Naive B cell (primary cell): ENCODE measurements around the gene CDK5RAP3. TPM values are rescaled to one million over a fixed set of nuclear protein-coding genes. Genes with fewer than 3 reads are reported as not detected.
A peak's percentile ranks its signal among the peaks of the same experiment; 100 is the strongest.
"Not testable (repeated sequence)": the region's sequence is repeated elsewhere in the genome, so short reads cannot be mapped to it uniquely, and the experiment has no call there.

Source experiments
- ATAC-seq, 2 donors: fragments of 150-1000 bp; cut with Tn5 transposase; 2 replicates each; pipeline ENCODE4 v1.10.0; 2021; ENCODE audit warnings: low read depth in 2 of 2, mild to moderate bottlenecking in 2 of 2, moderate library complexity in 2 of 2
- DNase-seq: peaks from one replicate; pipeline ENCODE4 v3.0.0; 2022
- H3K27ac Mint-ChIP-seq, 6 donors: one replicate each; pipeline ENCODE4 v1.8.0; 2020 to 2022; ENCODE audit warnings: mild to moderate bottlenecking in 6 of 6, mixed read lengths in 6 of 6, moderate library complexity in 5 of 6, inconsistent platforms in 2 of 6
- H3K27me3 Mint-ChIP-seq, 3 donors: one replicate each; pipeline ENCODE4 v1.8.0; 2021 to 2022; ENCODE audit warnings: mixed read lengths in 3 of 3, mild to moderate bottlenecking in 1 of 3
- H3K36me3 Mint-ChIP-seq, 2 donors: one replicate each; pipeline ENCODE4 v1.8.0; 2020 to 2022; ENCODE audit warnings: mixed read lengths in 2 of 2, inconsistent platforms in 1 of 2, mild to moderate bottlenecking in 1 of 2
- H3K4me1 Mint-ChIP-seq, 3 donors: one replicate each; pipeline ENCODE4 v1.8.0; 2020 to 2022; ENCODE audit warnings: mixed read lengths in 3 of 3, inconsistent platforms in 1 of 3, mild to moderate bottlenecking in 1 of 3, moderate library complexity in 1 of 3
- H3K4me3 Mint-ChIP-seq, 8 donors: one replicate each; pipeline ENCODE4 v1.8.0; 2020 to 2022; ENCODE audit warnings: mild to moderate bottlenecking in 8 of 8, mixed read lengths in 8 of 8, moderate library complexity in 8 of 8, inconsistent platforms in 2 of 8
- H3K9me3 Mint-ChIP-seq, 7 donors: one replicate each; pipeline ENCODE4 v1.8.0; 2020 to 2022; ENCODE audit warnings: mixed read lengths in 7 of 7, mild to moderate bottlenecking in 5 of 7, inconsistent platforms in 2 of 7, moderate library complexity in 1 of 7
- polyA plus RNA-seq, 6 donors: library from polyadenylated mRNA; unstranded; fragments of 300-500 nt; fragmentation: Illumina TruSeq; gene quantifications; one replicate each; pipeline ENCODE4 v1.2.3, GENCODE V29; 2021; ENCODE audit warnings: low read depth in 6 of 6

CDK5RAP3 gene
- polyA plus RNA-seq, 6 donors from 2014 or later: 69.7 to 87.5 (median 84.0) TPM

DNA sequence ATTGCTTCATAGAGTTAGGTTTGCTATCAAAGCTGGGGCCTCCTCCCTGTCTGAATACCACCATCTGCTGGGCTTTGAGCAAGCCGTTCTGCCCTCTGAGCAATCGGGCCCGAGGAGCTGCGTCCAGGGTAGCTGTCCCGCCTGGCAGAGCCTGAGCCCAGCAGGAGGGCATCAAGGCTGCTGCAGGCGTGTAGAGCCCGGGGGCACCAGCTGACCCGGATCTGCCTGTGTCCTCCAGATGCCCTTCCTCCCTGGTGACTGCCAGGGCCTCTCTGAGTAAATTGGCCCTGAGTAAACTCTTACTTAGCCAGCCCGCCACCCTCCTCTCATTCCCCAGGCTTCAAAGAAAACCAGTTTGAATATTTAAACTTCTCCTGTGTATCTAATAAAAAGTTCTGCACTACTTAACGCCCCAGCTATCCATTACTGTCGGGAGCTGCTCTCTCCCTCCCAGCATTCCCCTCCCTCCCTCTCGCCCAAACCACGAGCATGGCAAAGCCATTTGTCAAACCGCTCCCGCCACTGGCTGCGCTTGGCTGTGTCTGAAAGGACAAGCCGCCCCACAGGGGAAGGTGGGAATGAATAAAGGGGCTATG, 16.4 kb downstream of the CDK5RAP3 start:
- Mint-ChIP-seq H3K27ac (no peak overlapping the region), H3K36me3 (no peaks in the 10 kb centered on the region), H3K9me3 (no peaks in the 10 kb centered on the region), H3K27me3 (no peaks in the 10 kb centered on the region), H3K4me1 (peaks cover 0 to 3% (median 2%) of the 10 kb centered on the region in 3 donors), H3K4me3 (no peak overlapping the region)
- DNase-seq: no peak
- no peak for ATAC-seq

GRCh38 chr17:47988445-47988844, 17.5 kb downstream of the CDK5RAP3 start:
- not testable (repeated sequence) for ATAC-seq, DNase-seq, H3K9me3 Mint-ChIP-seq, H3K4me3 Mint-ChIP-seq, H3K27ac Mint-ChIP-seq, H3K36me3 Mint-ChIP-seq, H3K4me1 Mint-ChIP-seq
- peaks cover 0 to 11% (median 6%) of the 10 kb centered on the region in 3 donors for H3K27me3 Mint-ChIP-seq

DNA sequence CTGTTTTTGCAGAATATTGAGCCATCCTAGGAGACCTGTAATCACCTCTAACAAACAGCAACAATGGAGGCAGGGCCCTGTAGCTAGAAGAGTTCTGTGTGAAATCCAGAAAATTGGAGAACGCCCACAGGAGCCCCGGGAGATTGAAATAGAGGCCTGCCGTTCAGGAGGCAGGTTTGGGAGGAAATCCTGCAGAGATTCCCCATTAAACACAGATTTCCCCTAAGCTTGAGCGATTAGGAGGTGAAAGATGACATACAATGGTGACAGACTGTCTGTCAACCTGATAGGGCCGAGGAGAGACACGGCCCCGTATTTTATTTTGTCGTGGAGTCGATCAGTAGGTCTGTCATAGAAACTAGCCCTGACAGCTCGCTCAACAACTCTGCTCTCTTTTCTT, 18.2 kb downstream of the CDK5RAP3 start:
- Mint-ChIP-seq H3K27me3 (peaks cover 0 to 17% (median 7%) of the 10 kb centered on the region in 3 donors), H3K27ac (peak overlapping the region in 1 of 6 donors; percentile 1), H3K4me1 (peaks cover 0 to 3% (median 2%) of the 10 kb centered on the region in 3 donors), H3K36me3 (no peaks in the 10 kb centered on the region), H3K4me3 (no peak overlapping the region), H3K9me3 (no peaks in the 10 kb centered on the region)
- ATAC-seq: no peak
- DNase-seq: no peak

GRCh38 chr17:47989700-47990099, 18.8 kb downstream of the CDK5RAP3 start:
- DNase-seq: no peak
- Mint-ChIP-seq H3K36me3 (no peaks in the 10 kb centered on the region), H3K27ac (no peak overlapping the region), H3K4me1 (peaks cover 0 to 3% (median 2%) of the 10 kb centered on the region in 3 donors), H3K4me3 (peak overlapping the region in 1 of 8 donors; percentile 15), H3K27me3 (peaks cover 0 to 22% (median 13%) of the 10 kb centered on the region in 3 donors), H3K9me3 (no peaks in the 10 kb centered on the region)
- ATAC-seq: no peak

DNA sequence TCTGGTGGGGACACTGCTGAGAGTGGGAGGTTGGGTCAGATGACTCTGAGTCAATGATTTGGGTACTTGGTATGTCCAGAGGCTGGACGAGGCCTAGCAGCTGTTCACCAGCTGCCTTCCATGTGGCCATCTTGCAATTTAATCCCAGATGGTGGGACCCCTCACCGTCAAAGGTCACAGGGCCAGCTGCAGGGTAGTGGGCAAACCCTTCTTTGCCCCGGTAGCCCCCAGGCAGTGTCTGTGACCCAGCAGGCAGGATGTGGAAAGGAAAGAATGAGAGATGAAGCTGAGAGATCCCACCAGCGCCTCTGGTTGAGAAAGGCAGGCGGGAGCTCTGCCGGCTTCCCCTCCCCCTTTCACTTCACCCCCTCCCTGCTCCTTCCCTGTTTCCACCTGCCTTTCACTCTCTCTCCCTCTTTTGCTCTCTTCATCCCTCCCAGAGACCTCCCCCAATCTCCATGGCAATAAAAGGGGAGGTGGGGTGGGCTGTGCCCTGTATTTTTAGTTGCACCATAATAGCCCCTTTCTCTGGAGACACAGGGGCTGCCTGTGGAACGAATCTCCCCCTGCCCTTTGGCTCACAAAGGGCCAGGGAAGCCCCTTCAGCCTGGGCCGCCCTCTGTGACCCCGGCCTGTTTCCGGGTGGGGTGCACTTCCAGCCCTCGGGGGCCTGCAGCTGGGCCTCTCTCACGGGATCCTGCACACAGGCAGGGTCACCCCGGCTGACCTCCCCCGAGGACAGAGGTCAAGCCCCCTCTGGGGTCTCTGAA, 20.2 kb downstream of the CDK5RAP3 start:
- DNase-seq (no peak), ATAC-seq (no peak)
- Mint-ChIP-seq H3K36me3 (no peaks in the 10 kb centered on the region), H3K4me3 (no peak overlapping the region), H3K27me3 (peaks cover 0 to 24% (median 19%) of the 10 kb centered on the region in 3 donors), H3K4me1 (peaks cover 0 to 2% (median 0%) of the 10 kb centered on the region in 3 donors), H3K9me3 (no peaks in the 10 kb centered on the region), H3K27ac (peak overlapping the region in 1 of 6 donors; percentile 42)

GRCh38 chr17:47992216-47992615, 21.3 kb downstream of the CDK5RAP3 start:
- ATAC-seq: no peak
- H3K9me3 Mint-ChIP-seq: no peaks in the 10 kb centered on the region
- no peaks in the 10 kb centered on the region for H3K4me1 Mint-ChIP-seq
- H3K4me3 Mint-ChIP-seq: no peak overlapping the region
- DNase-seq: no peak
- peak overlapping the region in 1 of 6 donors; percentile 59 for H3K27ac Mint-ChIP-seq
- peaks cover 5 to 30% (median 24%) of the 10 kb centered on the region in 3 donors for H3K27me3 Mint-ChIP-seq
- no peaks in the 10 kb centered on the region for H3K36me3 Mint-ChIP-seq

- no peak overlapping the region for H3K27ac Mint-ChIP-seq
- H3K4me3 Mint-ChIP-seq: no peak overlapping the region
- DNase-seq (no peak), ATAC-seq (no peak)
- no peaks in the 10 kb centered on the region for H3K9me3 Mint-ChIP-seq
- H3K27me3 Mint-ChIP-seq: peaks cover 5 to 30% (median 24%) of the 10 kb centered on the region in 3 donors
- no peaks in the 10 kb centered on the region for H3K36me3 Mint-ChIP-seq
- no peaks in the 10 kb centered on the region for H3K4me1 Mint-ChIP-seq
These were observed 22.2 kb downstream of the CDK5RAP3 start for GRCh38 chr17:47993031-47993564.

DNA sequence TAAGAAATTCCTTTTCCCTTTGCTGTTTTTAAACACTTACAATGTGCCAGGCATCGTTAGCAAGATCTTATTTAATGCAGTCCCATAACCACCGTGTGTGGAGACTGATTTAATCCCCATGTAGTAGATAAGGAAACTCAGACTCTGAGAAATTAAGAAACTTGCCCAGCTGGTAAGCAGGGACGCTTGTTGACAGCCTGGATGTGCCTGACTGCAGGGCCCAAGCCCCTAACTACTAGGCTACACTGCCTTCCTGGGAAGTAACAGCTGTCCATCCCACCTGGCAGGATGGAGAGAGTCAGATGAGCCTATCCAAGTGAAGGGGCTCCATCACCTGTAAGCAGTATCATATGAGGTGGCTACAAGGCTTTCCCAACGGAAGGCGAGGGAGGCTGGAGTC, 23.1 kb downstream of the CDK5RAP3 start:
- Mint-ChIP-seq H3K4me3 (no peak overlapping the region), H3K27ac (no peak overlapping the region), H3K4me1 (no peaks in the 10 kb centered on the region), H3K9me3 (no peaks in the 10 kb centered on the region), H3K27me3 (peaks cover 5 to 30% (median 24%) of the 10 kb centered on the region in 3 donors), H3K36me3 (no peaks in the 10 kb centered on the region)
- no peak for ATAC-seq
- no peak for DNase-seq

DNA sequence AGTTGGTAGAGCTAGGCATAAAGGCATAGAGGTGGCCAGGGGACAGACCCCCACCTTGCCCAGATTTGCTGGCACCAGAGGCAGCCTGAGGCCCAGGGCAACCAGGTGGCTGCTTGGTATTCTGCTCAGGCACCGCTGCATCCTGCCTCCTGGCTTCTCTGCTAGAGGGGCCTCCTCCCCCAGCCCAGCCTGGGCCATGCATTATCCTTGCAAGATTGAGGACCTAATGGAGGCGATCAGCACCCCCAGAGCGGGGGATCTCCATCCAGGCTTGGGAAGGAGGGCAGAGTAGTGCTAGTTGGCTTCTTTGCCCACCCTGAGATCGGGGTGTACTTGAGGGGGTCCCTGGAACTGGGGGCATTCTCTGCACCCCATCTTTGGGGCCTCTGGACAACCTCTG, 23.8 kb downstream of the CDK5RAP3 start:
- Mint-ChIP-seq H3K36me3 (no peaks in the 10 kb centered on the region), H3K27ac (no peak overlapping the region), H3K9me3 (no peaks in the 10 kb centered on the region), H3K27me3 (peaks cover 5 to 30% (median 27%) of the 10 kb centered on the region in 3 donors), H3K4me3 (no peak overlapping the region), H3K4me1 (no peaks in the 10 kb centered on the region)
- DNase-seq (no peak), ATAC-seq (no peak)

DNA sequence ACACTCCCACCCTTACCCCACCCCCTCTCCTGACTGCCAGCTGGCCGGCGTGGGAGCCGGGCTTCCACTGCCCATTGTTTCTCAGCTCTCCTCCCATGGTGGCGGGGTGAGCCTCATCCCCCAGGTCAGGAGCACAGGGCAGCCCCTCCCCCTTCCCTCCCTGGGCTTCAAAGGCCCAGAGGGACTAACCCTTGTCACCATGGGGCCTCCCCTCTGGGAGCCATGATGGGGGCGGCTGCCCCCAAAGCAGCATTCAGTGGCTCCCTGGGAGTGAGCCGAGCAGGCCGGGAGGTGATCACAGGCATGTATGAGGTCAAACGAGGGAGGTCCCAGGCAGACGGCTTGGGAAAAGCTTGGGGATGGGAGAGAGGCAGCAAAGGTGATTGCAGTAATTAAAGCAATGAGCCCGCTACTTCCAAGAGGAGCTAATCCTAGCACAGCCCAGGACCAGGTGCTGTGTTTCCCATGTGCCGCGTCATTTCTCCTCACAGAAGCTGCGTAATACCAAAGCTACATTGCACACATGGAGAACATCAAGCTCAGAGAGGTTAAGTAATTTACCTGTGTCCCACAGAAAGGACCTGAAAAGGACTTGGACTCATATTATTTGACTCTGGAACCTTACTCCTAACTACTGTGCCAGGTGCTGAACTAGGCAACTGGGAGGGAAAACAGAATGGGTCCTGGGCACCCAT, 24.5 kb downstream of the CDK5RAP3 start:
- Mint-ChIP-seq H3K9me3 (no peaks in the 10 kb centered on the region), H3K4me1 (no peaks in the 10 kb centered on the region), H3K4me3 (no peak overlapping the region), H3K27me3 (peaks cover 5 to 30% (median 29%) of the 10 kb centered on the region in 3 donors), H3K36me3 (no peaks in the 10 kb centered on the region), H3K27ac (no peak overlapping the region)
- DNase-seq (no peak), ATAC-seq (no peak)

- Mint-ChIP-seq H3K4me1 (no peaks in the 10 kb centered on the region), H3K36me3 (no peaks in the 10 kb centered on the region), H3K27ac (no peak overlapping the region), H3K9me3 (no peaks in the 10 kb centered on the region), H3K4me3 (no peak overlapping the region), H3K27me3 (peaks cover 5 to 30% (median 29%) of the 10 kb centered on the region in 3 donors)
- DNase-seq (no peak), ATAC-seq (no peak)
These were observed 25.3 kb downstream of the CDK5RAP3 start for GRCh38 chr17:47996201-47996600.

DNA sequence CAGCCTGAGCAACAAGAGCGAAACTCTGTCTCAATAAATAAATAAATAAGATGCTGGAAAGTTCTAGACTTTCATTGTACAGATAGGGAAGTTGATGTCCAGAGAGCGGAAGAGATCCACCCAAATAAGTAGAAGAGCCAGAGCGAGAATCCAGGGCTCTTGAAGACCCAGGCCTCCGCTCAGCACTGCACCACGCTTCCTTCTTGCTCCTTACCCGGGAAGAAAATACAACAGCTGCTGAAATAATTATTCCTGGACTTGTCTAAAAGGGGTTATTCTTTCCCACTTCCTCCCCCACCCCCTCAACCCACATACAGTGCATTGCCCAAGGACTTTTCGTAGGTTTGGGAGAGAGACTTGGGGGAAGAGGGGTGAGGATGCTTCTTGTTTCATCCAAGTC, 26.7 kb downstream of the CDK5RAP3 start:
- ATAC-seq (no peak), DNase-seq (no peak)
- Mint-ChIP-seq H3K27me3 (peaks cover 7 to 29% (median 27%) of the 10 kb centered on the region in 3 donors), H3K4me3 (no peak overlapping the region), H3K9me3 (no peaks in the 10 kb centered on the region), H3K36me3 (no peaks in the 10 kb centered on the region), H3K27ac (no peak overlapping the region), H3K4me1 (peaks cover 0 to 5% (median 2%) of the 10 kb centered on the region in 3 donors)

GRCh38 chr17:47998044-47998443, 27.1 kb downstream of the CDK5RAP3 start:
- Mint-ChIP-seq H3K4me3 (no peak overlapping the region), H3K4me1 (peaks cover 0 to 7% (median 6%) of the 10 kb centered on the region in 3 donors), H3K36me3 (no peaks in the 10 kb centered on the region), H3K9me3 (no peaks in the 10 kb centered on the region), H3K27ac (no peak overlapping the region), H3K27me3 (peaks cover 9 to 31% (median 23%) of the 10 kb centered on the region in 3 donors)
- no peak for DNase-seq
- ATAC-seq: no peak
